ENCODE results near the gene TRPV5. TPM values are rescaled to one million over a fixed set of nuclear protein-coding genes. Genes with fewer than 3 reads are reported as not detected.
"Not testable (repeated sequence)": the region's sequence is repeated elsewhere in the genome, so short reads cannot be mapped to it uniquely, and the experiment has no call there.

Gene TRPV5
- polyA plus RNA-seq (ENCODE audit: insufficient read length in 10 of 10) = under 1 TPM in 4 of 10 donors, not detected in 6; 0.05 to 0.14 (median 0.10) TPM
- long read RNA-seq, donor 1 = 0 reads
- long read RNA-seq, donor 2 = 0 reads
- long read RNA-seq, donor 3 = 0 reads
- long read RNA-seq, donor 4 = 0 reads
- long read RNA-seq, donor 5 = 0 reads
- long read RNA-seq, donor 6 = 0 reads
- long read RNA-seq, donor 7 = 0 reads
- long read RNA-seq, donor 8 = 0 reads
- long read RNA-seq, donor 9 = 0 reads

DNA sequence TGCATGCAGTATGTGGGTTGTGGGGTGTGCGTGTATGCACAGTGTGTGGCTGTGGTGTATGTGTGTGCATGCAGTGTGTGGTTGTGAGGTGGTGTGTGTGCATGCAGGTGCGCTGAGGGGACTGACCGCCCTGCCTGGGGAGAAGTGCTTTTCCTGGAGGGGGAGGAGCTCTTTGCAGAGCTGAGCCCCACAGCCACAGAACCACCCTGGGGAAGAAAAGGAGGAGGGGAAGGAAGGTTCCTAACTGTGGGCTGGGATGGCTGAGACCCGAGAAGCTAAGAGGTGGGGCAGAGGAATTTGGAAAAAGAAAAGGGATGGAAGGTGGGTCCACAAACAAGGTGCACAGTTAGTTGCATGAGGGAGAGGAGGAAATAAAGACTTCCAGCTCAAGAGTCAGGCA lies at the start of gene TRPV5:
Gene TRPV5, minus strand, starts transcription at position 123 of the 400 bp plus-strand sequence. CDS start 287 bp downstream, outside the sequence.
- DNase-seq = no peak

DNA sequence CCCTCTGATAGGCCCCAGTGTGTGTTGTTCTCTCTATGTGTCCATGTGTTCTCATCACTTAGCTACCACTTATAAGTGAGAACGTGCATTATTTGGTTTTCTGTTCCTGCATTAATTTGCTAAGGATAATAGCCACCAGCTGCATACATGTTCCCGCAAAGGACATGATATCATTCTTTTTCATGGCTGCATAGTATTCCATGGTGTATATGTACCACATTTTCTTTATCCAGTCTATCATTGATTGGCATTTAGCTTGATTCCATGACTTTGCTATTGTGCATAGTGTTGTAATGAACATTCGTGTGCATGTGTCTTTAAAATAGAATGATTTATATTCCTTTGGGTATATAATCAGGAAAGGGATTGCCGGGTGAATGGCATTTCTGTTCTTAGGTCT lies 44.9 kb upstream of the TRPV5 start:
- not testable (repeated sequence) for DNase-seq

- DNase-seq = no peak
These were observed 41.1 kb upstream of the TRPV5 start for GRCh38 chr7:142974626-142975025.

DNA sequence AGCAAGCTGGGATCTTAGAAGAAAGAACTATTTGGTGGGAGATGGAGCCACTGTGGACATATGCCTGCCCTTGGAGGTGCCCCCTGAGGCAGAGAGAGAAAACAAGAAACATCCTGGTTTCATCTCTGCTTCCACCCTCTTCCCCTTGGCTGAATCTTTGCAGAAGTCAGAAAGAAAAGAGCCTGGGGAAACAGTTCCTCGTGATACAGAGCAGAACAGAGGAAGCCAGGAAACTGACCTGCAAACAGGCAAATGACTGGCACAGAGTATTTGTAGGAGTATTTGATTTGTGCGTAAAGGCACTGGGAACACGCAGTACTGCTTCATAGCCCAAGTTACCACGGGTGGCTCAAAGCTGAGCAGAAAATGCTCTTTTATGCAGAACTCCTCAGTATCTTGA lies 35.6 kb upstream of the TRPV5 start:
- no peak for DNase-seq

- DNase-seq = no peak
These were observed 34.7 kb upstream of the TRPV5 start for GRCh38 chr7:142968229-142968628.

DNA sequence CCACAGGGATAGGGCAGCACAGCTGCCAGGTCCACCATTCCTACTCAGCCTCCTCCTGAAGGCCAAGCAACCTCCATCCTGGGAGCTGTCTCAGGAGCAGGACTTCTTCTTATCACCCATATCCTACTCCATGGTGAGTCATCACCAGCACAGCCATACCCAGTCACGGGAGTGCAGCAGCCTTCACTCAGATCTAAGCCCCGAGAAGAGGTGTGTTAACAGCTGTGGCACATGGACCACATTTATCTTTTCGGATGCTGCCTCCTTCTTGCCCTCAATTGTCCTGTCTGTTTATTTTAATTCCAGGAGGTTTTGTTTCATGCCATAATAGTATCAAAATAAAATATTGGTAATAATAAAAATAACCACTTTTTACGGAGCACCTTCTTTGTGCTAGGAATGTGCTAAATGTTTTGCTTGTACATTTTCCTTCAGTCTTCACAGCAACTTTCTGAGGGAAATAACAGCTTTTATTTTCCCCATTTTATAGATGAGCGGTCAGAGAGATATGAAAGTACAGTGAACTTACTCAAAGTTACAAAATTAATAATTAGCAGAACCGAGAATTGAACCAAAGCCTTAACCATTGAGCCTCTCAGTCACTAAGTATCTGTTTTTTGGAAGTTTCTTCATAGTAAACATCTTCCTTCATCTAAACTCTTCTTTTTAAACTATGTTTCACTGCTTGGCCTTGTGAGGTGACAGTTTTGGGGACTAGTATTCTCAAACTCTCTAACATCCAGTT lies 31.1 kb upstream of the TRPV5 start:
- DNase-seq = no peak

DNA sequence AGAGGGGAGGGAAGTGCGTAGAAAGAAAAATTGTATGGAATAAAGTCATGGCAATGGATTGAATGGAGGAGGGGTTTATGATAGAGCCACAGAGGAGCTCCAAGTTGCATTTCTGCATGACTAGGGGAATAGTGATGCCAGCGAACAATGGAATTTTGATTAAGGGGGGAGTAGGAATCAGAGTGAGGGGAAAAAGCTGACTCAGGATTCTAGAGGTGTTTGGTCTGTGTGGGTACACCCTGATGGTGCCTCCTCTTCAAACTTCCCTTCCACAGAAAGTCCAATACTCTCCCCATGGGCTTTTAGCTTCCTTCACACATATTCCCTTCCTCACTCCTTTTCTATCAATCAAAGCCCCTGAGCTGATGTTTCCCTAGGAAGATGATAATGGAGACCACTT lies 30.4 kb upstream of the TRPV5 start:
- no peak for DNase-seq

GRCh38 chr7:142962991-142963390 lies 29.4 kb upstream of the TRPV5 start:
- DNase-seq = no peak

- DNase-seq = no peak
These were observed 28.7 kb upstream of the TRPV5 start, which contains the start of gene KEL for GRCh38 chr7:142961973-142962926. TSS of gene KEL (minus strand) at chr7:142962363. CDS start at chr7:142962206, 157 bp downstream.

GRCh38 chr7:142961595-142961972 lies 28.0 kb upstream of the TRPV5 start:
- no peak for DNase-seq

DNA sequence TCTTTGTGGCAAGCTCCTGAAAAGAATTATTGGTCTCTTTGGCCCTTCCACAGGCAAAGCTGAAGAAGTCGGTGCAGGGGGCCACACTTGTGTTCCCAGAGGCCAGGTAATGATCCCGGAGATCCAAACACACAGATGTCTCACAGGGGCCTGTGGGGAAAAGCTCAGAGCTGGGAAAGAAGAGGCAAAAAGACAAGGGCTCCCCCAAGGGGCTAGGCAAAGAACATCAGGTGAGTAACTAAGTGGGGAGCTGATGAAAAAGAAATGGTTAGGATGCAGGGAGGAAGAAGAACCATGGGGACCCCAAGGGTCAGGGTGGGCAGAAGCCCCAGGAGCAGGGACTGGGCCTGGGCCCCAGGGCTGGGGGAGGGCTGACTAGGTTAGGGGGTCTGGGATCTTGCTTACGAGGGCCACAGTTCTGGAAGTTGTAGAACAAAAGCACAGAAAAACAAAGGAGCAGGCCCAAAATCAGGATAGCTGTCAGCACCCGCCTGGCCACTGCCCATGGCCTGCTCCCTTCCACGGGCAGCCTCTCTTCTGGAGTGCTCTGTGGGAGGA lies 27.5 kb upstream of the TRPV5 start:
- DNase-seq = no peak

- DNase-seq = no peak
These were observed 25.7 kb upstream of the TRPV5 start for GRCh38 chr7:142959202-142959601.

DNA sequence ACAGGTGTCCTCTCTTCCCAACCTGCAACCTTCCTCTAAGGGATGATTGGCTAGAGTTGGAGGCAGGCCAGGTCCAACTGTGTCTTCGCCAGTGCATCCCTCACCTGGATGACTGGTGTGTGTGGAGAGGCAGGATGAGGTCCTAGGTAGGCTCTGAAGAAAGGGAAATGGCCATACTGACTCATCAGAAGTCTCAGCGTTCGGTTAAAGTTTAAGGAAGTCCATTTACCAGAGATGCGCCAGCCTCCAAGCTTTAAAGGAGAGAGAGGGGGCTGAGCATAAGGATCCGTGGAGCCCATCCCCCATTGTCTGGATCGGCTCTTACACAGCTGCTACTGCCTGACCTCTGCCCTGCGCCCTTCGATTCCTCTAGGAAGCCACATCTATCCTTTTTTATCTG lies 24.2 kb upstream of the TRPV5 start:
- no peak for DNase-seq

- DNase-seq = peak in 1 of 3 donors; percentile 2
These were observed 23.5 kb upstream of the TRPV5 start for GRCh38 chr7:142956951-142957623.

- DNase-seq = no peak
These were observed 21.2 kb upstream of the TRPV5 start for GRCh38 chr7:142954680-142955268.

GRCh38 chr7:142950235-142950634 lies 16.7 kb upstream of the TRPV5 start:
- no peak for DNase-seq

- DNase-seq = no peak
These were observed 15.1 kb upstream of the TRPV5 start for GRCh38 chr7:142948603-142949002.

DNA sequence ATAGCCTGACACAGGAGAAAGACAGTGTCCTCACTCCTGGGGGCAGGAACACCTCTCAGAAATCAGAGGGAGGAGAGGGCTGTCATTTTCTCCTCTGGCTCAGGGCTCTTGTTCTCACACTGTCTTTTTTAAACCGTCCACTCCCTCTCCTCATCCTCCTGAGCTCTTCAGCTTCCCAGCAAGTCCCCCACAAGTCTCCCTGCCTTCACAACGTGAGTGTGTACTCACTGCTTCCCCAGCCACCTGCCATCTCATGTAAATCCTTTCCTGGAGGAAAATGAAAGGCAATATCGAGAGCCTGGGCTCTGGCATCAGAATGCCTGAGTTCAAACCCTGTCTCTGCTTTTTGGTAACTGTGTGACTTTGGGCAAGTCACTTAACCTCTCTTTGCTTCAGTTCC lies 11.5 kb upstream of the TRPV5 start:
- DNase-seq = no peak

DNA sequence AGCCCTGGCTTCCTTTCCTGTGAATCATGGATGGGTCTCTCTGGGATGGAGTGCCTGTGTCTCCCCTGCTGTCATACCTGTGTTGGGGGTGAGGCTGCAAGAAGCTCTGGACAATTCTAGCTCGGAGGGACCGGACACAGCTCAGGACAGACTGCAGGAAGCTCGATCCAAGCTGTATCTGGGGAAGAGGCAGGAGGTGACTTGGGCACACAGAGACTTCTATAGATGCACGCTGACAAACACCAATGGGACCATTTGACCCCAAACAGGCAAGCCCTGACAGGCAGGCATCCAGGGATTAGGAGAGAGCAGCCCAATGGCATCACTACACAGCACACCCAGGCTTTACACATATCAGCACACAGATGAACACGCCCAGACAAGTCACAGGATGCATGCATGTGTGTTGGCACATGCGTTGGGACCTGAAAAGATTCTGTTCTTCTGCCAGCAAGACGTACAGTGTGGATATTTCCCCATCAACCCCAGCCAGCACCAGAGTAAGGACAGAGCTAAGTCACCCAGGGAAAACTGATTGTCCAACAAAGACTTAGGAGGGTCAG lies 10.2 kb upstream of the TRPV5 start:
- no peak for DNase-seq

DNA sequence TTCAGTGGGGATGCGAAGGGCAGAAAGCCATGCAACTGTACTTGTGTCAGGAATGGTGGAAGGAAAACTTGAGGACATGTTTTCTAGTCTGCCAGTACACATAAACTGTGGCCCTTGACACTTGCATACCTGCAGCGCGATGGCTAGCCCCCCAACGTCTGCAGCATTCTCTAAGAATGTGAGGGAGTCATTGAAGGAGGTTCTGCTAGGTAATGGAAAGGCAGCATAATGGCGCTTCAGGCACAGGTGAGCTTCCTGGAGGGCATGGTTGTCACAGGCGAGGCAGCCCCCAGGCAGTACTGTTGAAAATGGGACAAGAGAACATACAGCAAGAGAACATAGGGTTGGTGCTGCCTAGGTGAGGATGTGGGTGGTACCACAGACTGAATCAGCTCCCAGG lies 9.2 kb upstream of the TRPV5 start:
- no peak for DNase-seq

DNA sequence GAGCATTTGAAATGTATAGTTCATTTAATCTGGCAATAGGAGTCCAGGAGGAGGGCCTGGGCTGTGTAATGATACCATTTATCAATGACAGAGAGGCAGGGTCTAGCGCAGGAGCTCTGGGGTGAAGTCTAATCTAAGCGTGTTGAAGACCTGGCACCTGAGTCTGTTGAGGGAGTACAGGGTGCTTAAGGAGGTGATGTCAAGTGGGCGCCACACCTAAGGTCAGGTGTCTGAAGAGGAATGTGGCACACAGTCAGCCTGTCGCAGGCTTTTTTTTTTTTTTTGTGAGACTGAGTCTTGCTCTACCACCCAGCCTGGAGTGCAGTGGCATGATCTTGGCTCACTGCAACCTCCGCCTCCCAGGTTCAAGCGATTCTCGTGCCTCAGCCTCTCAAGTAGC lies 8.0 kb upstream of the TRPV5 start:
- DNase-seq = no peak

All from muscle of back (tissue), 13 donors.